ENCODE measurements around the gene TH. TPM values are rescaled to one million over a fixed set of nuclear protein-coding genes. Genes with fewer than 3 reads are reported as not detected.
A peak's percentile ranks its signal among the peaks of the same experiment; 100 is the strongest.
"Not testable (repeated sequence)": the region's sequence is repeated elsewhere in the genome, so short reads cannot be mapped to it uniquely, and the experiment has no call there.

TH gene
- total RNA-seq, 6 donors from 2014 or later: not detected

GRCh38 chr11:2126520-2127085 lies 45.0 kb downstream of the TH start:
- no peak for DNase-seq
- Histone ChIP-seq H3K27me3 (peaks cover 0 to 6% (median 3%) of the 10 kb centered on the region in 4 donors), H3K9me3 (no peaks in the 10 kb centered on the region), H3K4me3 (no peak overlapping the region), H3K4me1 (peaks cover 0 to 5% (median 0%) of the 10 kb centered on the region in 4 donors), H3K36me3 (no peaks in the 10 kb centered on the region), H3K27ac (no peak overlapping the region)
- no peak for ATAC-seq (ENCODE audit: low FRiP score in 2 of 2)
- TF ChIP-seq EP300 (IDR thresholded peaks at IDR 0.05): no peak
- TF ChIP-seq, protein P1, sequence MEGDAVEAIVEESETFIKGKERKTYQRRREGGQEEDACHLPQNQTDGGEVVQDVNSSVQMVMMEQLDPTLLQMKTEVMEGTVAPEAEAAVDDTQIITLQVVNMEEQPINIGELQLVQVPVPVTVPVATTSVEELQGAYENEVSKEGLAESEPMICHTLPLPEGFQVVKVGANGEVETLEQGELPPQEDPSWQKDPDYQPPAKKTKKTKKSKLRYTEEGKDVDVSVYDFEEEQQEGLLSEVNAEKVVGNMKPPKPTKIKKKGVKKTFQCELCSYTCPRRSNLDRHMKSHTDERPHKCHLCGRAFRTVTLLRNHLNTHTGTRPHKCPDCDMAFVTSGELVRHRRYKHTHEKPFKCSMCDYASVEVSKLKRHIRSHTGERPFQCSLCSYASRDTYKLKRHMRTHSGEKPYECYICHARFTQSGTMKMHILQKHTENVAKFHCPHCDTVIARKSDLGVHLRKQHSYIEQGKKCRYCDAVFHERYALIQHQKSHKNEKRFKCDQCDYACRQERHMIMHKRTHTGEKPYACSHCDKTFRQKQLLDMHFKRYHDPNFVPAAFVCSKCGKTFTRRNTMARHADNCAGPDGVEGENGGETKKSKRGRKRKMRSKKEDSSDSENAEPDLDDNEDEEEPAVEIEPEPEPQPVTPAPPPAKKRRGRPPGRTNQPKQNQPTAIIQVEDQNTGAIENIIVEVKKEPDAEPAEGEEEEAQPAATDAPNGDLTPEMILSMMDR (IDR thresholded peaks at IDR 0.05): no peak
- no peak for TF ChIP-seq POLR2AphosphoS5 (IDR thresholded peaks at IDR 0.05)
- TF ChIP-seq POLR2A (IDR thresholded peaks at IDR 0.05): no peak
- 75 to 93% methylated on average over 2 of the region's 2 CpGs for WGBS, 2 donors

DNA sequence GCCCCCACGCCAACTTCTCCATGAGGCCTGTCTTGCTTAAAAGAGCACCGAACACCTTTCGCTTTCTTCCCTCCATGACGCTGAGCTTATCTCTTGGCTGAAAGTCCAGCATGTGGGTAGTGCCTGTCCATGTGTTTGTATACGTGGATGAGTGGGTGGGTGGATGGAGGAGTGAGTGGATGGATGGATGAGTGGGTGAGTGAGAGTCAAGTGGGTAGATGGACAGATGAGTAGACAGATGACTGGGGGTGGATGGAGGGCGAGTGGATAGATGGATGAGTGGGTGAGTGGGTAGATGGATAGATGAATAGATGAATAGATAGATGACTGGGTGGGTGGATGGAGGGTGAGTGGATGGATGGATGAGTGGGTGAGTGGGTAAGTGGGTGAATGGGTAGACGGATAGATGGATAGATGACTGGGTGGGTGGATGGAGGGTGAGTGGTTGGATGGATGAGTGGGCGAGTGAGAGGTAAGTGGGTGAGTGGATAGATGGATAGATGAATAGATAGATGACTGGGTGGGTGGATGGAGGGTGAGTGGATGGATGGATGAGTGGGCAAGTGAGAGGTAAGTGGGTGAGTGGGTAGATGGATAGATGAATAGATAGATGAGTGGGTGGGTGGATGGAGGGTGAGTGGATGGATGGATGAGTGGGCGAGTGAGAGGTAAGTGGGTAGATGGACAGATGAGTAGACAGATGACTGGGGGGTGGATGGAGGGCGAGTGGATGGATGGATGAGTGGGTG lies 46.7 kb downstream of the TH start:
- H3K27me3 ChIP-seq; DNase-seq; H3K9me3 ChIP-seq; ATAC-seq (ENCODE audit: low FRiP score in 2 of 2); H3K4me3 ChIP-seq; H3K36me3 ChIP-seq; H3K4me1 ChIP-seq; H3K27ac ChIP-seq: not testable (repeated sequence)
- 83 to 84% methylated on average over 9 to 10 of the region's 10 CpGs for WGBS, 2 donors

GRCh38 chr11:2123628-2123960 lies 48.0 kb downstream of the TH start:
- Histone ChIP-seq H3K36me3 (no peaks in the 10 kb centered on the region), H3K4me1 (peaks cover 0 to 5% (median 0%) of the 10 kb centered on the region in 4 donors), H3K27ac (no peak overlapping the region), H3K9me3 (no peaks in the 10 kb centered on the region), H3K4me3 (no peak overlapping the region), H3K27me3 (peaks cover 0 to 6% (median 3%) of the 10 kb centered on the region in 4 donors)
- WGBS, 2 donors: 90 to 96% methylated on average over 5 to 7 of the region's 7 CpGs
- no peak for TF ChIP-seq POLR2A (IDR thresholded peaks at IDR 0.05)
- TF ChIP-seq POLR2AphosphoS5 (IDR thresholded peaks at IDR 0.05): no peak
- DNase-seq (no peak), ATAC-seq (ENCODE audit: low FRiP score in 2 of 2) (no peak)

- TF ChIP-seq POLR2A (IDR thresholded peaks at IDR 0.05) (no peak), POLR2AphosphoS5 (IDR thresholded peaks at IDR 0.05) (no peak), EP300 (IDR thresholded peaks at IDR 0.05) (no peak)
- TF ChIP-seq, protein P1 (IDR thresholded peaks at IDR 0.05): no peak
- no peaks in the 10 kb centered on the region for H3K36me3 ChIP-seq
- no peak for DNase-seq
- peaks cover 0 to 6% (median 3%) of the 10 kb centered on the region in 4 donors for H3K27me3 ChIP-seq
- peaks cover 0 to 5% (median 0%) of the 10 kb centered on the region in 4 donors for H3K4me1 ChIP-seq
- no peak overlapping the region for H3K27ac ChIP-seq
- ATAC-seq (ENCODE audit: low FRiP score in 2 of 2): no peak
- H3K4me3 ChIP-seq: no peak overlapping the region
- 82 to 85% methylated on average over 10 to 11 of the region's 13 CpGs for WGBS, 2 donors
- H3K9me3 ChIP-seq: no peaks in the 10 kb centered on the region
These were observed 48.5 kb downstream of the TH start for GRCh38 chr11:2122907-2123627.

DNA sequence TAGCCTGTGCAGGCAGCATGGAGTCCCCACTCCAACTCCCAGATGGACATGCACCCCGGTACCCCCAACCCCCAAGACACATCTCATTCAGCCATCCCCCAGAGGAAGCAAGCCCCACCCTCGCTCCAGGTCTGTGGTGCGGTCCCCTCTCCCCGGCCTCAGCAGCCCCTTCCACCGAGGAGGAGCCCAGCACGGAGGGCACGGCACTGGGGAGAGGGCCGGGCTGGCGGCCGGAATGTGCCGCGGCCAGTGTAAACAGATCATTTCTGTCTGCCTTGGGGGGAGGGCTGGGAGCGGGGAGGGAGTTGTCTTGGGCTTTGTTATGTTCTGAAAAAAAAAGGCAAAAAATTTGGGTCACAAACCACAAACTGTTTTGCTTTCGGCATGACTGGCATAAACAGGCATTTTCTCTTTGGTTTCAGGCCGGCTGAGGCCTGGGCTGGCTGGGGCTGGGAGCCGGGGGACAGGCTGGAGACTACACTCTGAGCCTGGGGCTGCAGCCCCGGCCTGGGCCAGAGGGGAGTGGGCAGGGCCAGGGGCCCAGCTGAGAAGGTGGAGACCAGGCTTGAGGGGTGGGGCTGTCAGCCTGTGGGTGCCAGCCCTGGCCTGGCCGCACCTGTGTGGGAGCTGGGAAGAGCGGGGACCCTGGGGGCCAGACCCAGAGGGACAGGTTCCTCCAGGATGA lies 49.3 kb downstream of the TH start:
- Histone ChIP-seq H3K36me3 (no peaks in the 10 kb centered on the region), H3K9me3 (peaks cover 0 to under 1% (median 0%) of the 10 kb centered on the region in 4 donors), H3K4me1 (peaks cover 0 to 5% (median 0%) of the 10 kb centered on the region in 4 donors), H3K27ac (no peak overlapping the region), H3K4me3 (no peak overlapping the region), H3K27me3 (peaks cover 0 to 6% (median 3%) of the 10 kb centered on the region in 4 donors)
- WGBS, 2 donors: 47 to 50% methylated on average over 16 to 19 of the region's 19 CpGs
- DNase-seq: peak in 1 of 2 donors; percentile 71
- TF ChIP-seq POLR2A (IDR thresholded peaks at IDR 0.05) (no peak), POLR2AphosphoS5 (IDR thresholded peaks at IDR 0.05) (no peak), EP300 (IDR thresholded peaks at IDR 0.05) (no peak)
- TF ChIP-seq, protein P1 (IDR thresholded peaks at IDR 0.05): no peak
- ATAC-seq (ENCODE audit: low FRiP score in 2 of 2): peak in 1 of 2 donors; percentile 12

Data from upper lobe of left lung (tissue), 6 donors.